Measurements from ENCODE around the gene RAB4B.
A peak's percentile ranks its signal among the peaks of the same experiment; 100 is the strongest.
"Not testable (repeated sequence)": the region's sequence is repeated elsewhere in the genome, so short reads cannot be mapped to it uniquely, and the experiment has no call there.

The RAB4B gene

DNA sequence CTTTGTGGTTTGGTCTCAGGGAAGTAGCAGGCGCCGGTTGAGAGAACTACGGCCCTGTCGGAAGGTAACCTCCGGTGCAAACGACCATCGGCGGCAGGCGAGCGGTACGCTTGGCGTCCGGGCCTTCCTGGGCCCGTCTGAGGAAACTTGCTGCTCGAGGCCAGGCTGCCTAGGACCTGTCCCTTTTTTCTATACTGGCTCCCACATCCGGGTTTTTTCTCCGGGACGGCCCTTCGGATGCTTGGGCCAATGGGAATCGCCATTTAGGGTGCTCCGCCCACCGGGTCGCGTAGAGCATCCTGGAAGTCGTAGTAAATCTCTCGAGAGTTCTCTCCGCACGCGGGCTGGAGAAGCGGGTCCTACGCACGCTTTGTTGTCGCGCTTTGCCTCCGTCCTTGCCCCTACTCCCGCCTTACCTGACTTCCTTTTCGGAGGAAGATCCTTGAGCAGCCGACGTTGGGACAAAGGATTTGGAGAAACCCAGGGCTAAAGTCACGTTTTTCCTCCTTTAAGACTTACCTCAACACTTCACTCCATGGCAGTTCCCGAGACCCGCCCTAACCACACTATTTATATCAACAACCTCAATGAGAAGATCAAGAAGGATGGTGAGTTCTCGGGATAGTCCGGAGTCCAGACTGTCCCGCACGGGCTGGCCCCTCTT, 27.0 kb upstream of the RAB4B start, which contains the start of gene SNRPA:
Gene SNRPA, plus strand, starts transcription at position 330 of the 664 bp plus-strand sequence. Its CDS starts 206 bp downstream, at position 536.
- DNase-seq = peak; percentile 98

DNA sequence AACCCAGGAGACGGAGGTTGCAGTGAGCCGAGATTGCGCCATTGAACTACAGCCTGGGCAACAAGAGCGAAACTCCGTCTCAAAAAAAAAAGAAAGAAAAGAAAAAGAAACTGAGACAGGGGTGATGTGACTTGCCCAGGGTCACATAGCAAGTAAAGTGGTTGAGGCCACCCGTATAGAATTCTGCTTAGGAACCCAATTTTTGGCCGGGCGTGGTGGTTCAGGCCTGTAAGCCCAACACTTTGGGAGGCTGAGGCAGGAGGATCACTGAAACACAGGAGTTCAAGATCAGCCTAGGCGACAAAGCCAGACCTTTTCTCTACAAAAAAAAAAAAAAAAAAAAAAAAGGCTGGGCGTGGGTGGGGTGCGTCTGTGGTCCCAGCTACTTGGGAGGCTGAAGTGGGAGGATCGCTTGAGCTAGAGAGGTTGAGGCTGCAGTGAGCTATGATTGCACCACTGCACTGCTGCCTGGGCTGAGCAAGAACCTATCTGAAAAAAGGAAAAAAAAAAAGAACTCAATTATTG, 25.7 kb upstream of the RAB4B start:
- DNase-seq = peak; percentile 35

DNA sequence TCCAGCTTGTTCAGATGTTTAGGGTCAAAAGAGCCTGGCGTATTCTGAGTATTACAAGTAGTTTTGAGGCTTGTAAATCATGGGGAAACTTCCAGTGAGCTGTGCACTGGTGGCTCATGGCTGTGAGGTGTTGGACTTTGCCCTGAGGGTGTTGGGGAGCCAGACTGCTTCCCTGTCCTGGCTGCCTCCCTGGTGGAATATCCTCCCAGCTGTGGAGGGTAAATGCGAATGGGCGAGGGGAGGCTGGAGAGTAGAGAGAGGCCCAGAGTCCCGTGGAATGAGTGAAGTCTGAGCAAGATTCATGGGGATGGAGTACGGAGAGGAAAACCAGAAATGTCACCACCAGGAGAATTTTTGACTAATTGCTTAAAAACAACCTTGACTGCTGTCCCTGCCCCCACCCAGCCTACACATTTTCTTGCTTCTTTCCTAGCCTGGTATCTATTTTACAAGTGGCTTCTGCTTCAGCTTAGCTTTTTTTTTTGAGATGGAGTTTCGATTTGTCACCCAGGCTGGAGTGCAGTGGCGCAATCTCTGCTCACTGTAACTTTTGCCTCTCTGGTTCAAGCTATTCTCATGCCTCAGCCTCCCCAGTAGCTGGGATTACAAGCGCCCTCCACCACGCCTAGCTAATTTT, 23.3 kb upstream of the RAB4B start:
- peak; percentile 80 for DNase-seq

DNA sequence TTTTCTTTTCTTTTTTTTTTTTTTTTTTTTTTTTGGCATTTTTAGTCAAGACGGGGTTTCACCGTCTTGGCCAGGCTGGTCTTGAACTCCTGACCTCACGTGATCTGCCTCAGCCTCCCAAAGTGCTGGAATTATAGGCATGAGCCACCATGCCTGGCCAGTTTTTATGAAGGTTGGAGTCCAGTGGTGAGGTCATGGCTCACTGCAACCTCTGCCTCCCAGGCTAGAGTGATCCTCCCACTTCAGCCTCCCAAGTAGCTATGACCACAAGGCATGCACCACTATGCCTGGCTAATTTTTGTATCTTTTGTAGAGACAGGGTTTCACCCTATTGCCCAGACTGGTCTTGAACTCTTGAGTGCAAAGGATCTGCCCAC, 22.8 kb upstream of the RAB4B start:
- DNase-seq = no peak

DNA sequence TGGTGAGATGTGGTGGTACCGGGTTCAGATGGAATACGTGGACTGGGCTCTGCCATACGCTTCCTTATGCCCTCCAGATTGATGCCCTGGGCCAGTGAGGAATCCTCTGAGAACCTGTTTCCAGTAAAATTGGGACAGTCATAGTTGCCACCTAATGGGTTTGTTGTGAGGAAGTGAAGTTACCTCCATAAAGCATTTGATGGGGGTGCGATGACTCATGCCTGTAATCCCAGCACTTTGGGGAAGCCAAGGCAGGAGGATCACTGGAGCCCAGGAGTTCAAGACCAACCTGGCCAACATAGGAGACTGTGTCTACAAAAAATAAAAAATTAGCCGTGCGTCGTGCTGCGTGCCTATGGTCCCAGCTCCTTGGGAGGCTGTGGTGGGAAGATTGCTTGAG, 22.3 kb upstream of the RAB4B start:
- no peak for DNase-seq

DNA sequence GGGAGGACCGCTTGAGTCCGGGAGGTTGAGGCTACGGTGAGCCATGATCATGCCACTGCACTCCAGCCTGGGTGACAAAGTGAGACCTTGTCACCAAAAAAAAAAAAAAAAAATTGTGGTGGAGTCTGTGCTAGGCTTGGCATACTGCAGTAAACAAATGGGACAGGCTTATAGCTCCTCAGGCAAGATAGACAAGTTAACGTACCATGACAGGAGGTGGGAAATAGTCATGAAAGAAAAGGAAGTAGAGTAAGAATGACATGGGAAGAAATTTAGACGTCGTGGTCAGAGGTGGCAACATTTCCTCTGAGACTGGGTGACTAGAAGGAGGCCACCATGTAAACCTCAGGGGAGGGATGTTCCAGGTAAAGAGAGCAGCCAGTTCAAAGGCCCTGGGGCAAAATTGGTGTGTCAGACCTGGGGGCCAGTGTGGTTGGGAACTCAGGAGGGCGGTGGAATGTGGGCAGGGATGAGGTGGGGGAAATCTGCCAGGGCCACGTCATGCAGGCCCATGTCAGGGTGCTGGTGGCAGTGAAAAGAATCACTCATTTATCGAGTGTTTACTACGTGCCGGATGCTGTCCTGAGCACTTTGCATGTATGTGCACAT, 21.4 kb upstream of the RAB4B start:
- DNase-seq = peak; percentile 54

DNA sequence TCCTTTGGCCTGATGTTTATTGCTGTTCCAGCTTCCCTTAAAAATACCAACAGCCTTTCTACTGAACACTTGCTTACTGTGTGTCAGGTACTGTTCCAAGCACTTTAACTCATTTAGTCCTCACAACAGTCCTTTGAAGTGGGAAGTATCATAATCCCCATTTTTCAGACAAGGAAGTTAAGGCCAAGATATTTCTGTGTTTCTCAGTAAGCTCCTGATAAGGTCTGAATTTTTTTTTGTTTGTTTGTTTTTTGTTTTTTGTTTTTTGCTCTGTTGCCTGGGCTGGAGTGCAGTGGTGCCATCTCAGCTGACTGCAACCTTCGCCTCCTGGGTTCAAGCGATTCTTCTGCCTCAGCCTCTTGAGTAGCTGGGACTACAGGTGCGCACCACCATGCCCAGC, 19.6 kb upstream of the RAB4B start:
- no peak for DNase-seq

DNA sequence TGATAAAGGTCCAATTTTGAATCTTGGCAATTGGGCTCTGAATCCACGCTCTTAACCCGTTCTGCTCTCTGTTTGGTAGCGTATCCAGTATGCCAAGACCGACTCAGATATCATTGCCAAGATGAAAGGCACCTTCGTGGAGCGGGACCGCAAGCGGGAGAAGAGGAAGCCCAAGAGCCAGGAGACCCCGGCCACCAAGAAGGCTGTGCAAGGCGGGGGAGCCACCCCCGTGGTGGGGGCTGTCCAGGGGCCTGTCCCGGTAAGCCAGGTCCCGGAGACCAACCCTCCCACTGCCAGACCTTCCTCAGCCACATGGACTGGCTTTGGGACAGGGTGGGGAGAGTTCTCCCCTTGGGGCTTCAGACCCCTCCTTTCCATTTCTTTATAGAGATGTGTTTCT, 18.7 kb upstream of the RAB4B start:
- no peak for DNase-seq

DNA sequence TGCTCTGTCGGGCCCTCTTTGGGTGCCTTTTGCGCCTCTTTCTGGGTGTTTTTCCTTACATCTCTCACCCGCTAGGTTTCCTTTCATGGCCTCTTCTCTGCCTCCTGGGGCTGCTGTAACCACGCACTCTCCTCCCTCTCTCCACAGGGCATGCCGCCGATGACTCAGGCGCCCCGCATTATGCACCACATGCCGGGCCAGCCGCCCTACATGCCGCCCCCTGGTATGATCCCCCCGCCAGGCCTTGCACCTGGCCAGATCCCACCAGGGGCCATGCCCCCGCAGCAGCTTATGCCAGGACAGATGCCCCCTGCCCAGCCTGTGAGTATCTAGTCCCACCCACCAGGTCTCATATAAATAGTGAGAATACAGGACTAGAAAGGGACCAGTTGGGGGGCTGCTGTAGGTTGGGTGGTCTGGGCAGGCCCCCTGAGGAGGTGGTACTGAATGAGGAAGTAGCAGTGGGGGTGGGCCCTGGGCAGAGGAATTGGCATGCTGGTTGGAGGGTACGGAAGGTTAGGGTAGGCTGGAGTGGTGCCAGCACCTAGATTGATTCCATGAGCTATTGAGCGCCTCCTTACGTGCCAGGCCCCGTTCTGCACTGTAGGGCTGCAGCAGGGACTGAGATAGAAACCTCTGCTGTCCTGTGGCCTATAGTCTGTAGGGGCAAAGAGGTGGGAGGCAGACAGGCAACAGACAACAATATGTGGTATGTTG, 15.1 kb upstream of the RAB4B start:
- DNase-seq = no peak

DNA sequence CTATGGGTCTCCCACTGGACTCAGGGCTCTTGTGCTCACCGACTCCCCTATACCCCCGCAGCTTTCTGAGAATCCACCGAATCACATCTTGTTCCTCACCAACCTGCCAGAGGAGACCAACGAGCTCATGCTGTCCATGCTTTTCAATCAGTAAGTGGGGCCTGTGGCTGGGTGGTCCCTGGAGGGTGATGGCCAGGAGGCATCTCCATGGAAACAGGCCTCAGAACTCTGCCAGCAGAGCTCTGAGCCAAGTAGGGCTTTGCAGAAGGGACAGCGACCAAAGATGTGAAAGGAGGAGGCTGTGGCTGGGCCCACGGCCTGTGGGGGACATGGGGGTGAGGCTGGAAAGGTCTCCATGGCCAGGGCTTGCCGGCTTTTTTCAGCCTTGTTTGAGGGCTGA, 14.5 kb upstream of the RAB4B start:
- no peak for DNase-seq

DNA sequence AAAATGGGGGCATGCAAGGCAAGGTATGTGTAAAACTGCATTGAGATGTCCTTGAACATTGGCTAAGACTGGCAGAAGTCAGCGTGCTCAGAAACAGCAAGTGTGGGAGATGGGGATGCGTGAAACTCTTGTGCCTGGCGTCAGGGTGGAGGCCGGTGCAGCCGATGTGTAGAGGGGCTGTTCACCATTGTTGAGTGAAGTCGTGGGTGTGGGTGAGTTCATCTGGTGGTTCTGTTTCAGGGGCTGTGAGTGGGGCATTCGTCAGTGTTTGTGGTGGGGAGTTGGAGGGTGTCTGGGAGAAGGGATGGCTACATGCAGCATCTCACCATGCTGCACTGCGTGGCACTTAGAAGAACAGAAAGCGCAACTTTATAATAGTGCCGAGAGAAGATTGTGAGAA, 14.1 kb upstream of the RAB4B start:
- DNase-seq = no peak

DNA sequence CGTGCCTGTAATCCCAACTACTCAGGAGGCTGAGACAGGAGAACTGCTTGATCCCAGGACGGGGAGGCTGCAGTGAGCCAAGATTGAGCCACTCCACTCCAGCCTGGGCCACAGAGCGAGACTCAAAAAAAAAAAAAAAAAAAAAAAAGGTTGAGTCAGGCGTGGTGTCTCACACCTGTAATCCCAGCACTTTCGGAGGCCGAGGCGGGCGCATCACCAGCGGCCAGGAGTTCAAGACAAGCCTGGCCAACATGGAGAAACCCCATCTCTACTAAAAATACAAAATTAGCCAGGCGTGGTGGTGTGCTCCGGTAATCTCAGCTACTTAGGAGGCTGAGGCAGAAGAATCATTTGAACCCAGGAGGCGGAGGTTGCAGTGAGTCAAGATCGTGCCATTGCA, 11.7 kb upstream of the RAB4B start:
- not testable (repeated sequence) for DNase-seq

DNA sequence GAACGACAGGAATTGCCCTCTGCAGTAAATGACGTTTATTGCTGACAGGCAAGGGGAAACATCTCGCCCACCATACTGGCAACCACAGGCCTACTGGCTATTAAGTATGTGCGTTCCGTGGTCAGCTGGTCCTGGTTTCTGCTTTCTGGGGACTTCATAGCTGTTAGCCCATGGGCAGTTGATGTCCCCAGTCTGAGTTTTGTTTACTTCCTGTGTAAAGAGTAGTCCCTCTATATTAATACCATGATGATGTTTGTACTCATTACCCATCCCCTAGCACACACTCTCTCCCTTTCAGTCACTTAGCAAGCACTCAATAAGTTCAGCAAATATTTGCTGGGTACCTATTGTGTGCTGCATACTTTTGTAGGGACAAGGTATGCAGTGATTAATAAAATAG, 9.2 kb upstream of the RAB4B start:
- no peak for DNase-seq

DNA sequence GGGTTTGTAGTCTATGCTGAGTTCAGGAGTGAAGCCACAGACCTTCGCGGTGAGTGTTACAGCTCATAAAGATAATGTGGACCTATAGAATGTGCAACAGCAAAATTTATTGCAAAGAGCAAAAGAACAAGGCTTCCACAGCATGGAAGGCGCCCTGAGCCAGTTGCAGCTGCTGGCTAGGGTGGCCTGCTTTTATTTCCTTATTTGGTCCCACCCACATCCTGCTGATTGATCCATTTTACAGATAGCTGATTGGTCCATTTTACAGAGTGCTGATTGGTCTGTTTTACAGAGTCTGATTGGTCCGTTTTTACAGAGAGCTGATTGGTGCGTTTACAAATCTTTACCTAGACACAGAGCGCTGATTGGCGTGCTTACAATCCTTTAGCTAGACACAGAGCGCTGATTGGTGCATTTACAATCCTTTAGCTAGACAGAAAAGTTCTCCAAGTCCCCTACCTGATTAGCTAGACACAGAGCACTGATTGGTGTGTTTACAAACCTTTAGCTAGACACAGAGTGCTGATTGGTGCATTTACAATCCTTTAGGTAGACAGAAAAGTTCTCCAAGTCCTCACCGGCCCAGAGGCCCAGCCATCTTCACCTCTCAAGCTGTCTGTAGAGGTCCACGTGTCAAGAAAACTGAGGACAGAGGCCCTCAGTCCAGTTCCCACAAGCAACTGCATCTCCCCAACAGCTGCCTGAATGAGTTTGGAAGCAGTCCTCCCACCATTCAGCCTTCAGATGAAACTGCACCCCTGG, 6.8 kb upstream of the RAB4B start:
- DNase-seq = not testable (repeated sequence)

DNA sequence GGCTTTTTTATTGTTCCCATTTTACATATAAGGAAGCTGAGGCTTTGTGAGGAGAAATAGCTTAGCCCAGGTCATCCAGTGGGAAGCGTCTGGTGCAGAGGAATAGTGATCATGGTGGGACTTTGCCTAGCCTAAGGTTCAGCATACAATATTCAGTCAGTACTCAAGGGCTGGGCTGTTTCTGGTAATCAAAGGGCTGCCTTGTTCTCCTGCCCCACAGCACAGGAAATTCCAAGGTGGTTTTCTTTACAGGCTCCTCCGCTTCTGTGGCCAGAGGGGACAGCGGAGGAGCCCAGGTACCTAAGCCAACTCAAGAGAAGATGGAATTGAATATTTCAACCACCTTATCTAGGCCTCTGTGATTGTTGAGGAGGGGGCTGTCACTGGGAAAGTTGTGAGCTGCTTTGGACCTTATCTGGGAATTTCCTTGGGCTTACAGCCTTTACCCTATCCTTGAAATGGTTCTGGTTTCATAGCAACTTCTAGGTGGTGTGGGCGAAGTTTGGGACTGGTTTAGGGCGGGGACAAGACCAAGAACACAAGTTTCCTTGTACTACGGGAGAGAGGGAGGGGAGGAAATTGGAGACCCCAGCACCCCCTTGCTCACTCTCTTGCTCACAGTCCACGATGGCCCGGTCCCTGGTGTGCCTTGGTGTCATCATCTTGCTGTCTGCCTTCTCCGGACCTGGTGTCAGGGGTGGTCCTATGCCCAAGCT, 3.0 kb upstream of the RAB4B start, which contains the start of gene MIA:
Gene MIA, plus strand, starts transcription at position 606 of the 716 bp plus-strand sequence. Its CDS starts 22 bp downstream, at position 628.
- DNase-seq = no peak

DNA sequence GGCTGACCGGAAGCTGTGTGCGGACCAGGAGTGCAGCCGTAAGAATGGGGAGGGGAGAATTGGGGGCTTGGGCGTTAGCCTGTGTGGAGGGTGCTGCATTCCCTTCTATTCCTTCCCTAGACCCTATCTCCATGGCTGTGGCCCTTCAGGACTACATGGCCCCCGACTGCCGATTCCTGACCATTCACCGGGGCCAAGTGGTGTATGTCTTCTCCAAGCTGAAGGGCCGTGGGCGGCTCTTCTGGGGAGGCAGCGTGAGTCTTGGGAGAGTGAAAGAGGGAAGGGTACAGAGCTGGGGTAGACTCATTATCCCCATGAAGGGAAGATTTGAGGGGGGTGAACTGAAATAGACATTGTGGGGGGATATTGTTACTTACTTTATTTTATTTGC, 2.4 kb upstream of the RAB4B start:
- DNase-seq = no peak

DNA sequence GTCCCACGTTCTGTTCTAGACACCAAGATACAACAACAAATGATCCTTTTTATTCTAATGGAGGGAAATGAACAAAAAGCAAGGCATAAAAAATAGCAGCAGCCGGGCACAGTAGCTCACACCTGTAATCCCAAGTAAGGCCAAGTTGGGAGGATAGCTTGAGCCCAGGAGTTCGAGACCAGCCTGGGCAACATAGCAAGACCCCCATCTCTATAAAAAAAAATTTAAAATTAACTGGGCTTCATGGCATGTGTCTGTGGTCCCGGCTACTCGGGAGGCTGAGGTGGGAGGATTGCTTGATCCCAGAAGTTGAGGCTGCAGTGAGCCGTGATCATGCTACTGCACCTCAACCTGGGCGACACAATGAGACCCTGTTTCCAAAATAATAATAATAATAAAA, 1.7 kb upstream of the RAB4B start:
- DNase-seq = no peak

DNA sequence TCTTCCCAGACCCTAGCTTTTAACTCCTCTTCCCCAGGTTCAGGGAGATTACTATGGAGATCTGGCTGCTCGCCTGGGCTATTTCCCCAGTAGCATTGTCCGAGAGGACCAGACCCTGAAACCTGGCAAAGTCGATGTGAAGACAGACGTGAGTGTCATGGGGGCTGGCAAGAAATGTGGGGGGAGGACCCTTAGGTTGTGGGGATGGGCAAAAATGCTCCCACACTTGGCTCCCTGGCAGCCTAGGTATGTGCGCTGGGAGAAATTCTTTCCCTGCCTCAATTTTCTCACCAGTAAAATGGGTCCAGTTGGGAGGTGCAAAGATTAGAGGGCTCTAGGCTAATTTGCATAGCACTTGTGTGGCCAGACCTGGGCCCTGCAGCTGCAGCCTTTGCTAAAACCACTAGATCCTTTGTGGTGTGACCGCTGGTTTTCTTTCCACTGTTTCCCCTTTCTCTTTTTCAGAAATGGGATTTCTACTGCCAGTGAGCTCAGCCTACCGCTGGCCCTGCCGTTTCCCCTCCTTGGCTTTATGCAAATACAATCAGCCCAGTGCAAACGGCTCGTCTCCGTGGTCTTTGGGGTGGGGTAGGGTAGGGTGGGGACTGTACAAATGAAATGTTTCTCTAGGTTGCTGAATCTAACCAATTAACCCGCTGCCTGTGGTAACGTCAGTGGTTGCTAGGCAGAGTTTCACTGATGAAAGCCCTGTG, 959 bp upstream of the RAB4B start:
- peak; percentile 90 for DNase-seq

DNA sequence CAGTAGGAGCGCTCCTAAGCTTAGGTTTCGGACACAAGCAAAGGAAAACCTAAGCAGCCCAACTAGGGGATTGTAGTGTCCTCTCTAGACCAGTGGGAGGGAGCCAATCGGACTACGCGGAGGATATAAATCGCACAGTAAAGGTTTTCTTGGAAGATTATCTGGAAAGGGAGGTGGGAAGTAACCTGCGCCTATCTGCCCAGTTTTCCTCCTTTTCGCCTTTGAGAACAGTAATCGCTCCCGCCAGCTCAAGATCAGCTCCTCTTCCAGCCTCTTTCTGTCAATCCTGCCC, 456 bp upstream of the RAB4B start:
- no peak for DNase-seq

DNA sequence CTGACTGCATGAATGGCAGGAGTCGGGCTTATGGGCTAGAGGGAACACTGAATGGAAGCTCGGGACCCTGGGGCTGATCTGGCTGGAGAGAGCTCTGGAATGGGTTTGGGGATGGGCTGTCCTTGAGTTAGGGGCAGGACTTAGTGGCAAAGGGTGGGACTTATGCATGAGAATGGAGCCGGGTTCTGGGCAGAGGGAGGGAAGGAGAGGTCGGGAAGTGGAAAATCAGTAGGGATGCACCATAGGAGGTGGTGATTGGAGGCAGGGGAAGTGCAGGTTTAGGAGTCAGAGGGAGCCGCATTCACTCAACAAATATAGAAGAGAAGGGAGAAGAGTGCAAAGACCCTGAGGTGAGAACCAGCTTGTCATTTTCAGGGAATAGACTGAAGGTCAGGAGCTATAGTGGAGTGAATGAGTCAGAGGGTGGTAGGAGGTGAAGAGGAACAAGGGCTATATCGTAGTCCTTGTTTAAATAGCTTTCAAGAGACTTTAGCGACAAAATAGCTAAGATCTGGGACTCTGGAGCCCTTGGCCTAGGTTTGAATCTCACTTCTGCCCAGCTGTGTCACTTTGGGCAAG, 748 bp downstream of the RAB4B start:
- no peak for DNase-seq

DNA sequence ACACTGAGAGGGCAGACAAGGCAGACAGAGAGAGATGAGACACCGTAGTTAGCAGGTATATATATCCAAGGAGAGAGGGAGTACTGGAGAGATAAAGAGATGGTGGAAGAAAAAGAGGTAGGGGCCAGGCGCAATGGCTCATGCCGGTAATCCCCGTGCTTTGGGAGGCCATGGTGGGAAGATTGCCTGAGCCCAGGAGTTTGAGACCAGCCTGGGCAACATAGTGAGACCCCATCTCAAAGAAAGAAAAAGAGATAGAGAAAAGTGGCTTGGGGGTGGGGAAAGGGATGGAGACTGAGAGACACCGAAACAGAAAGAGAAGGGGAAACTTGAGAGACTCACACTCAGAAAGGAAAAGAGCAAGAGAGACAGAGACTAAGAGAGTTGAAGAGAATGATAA, 2.5 kb downstream of the RAB4B start:
- DNase-seq = no peak

All from stimulated activated CD4-positive, alpha-beta T cell treated with anti-CD3 and anti-CD28 coated beads, Interleukin-4, amount 100 ng/mL, for 24 hours (primary cell).